ENCODE data around the gene MMEL1. TPM values are rescaled to one million over a fixed set of nuclear protein-coding genes. Genes with fewer than 3 reads are reported as not detected.

Gene MMEL1
- total and polyA plus RNA-seq, 2 experiments from 2014 or later = 0.57 to 0.90 TPM

- ATAC-seq (peak; percentile 31), DNase-seq (ENCODE audit: low spot score) (peak; percentile 32)
- H3K4me3 ChIP-seq = peak overlapping the region; percentile 57
- peak overlapping the region; percentile 75 for H3K4me2 ChIP-seq
- H3K27me3 ChIP-seq (ENCODE audit: insufficient read depth) = peaks cover 47% of the 10 kb centered on the region
- no peak overlapping the region for H3K27ac ChIP-seq (ENCODE audit: low read depth)
- H3F3A ChIP-seq (replicated peaks; ENCODE audit: low read depth) = peaks cover 10% of the 10 kb centered on the region; the same call in 1 of the 2 replicates
- Mint-ChIP-seq H3K4me1 (peaks cover 15% of the 10 kb centered on the region), H3K4me3 (peak overlapping the region; percentile 49; the same call in 2 of the 3 replicates), H3K27ac (no peak overlapping the region), H3K36me3 (ENCODE audit: low read depth) (no peaks in the 10 kb centered on the region), H3K9me3 (peaks cover 7% of the 10 kb centered on the region), H3K27me3 (ENCODE audit: insufficient read depth, low read depth, poor library complexity) (peaks cover 55% of the 10 kb centered on the region)
- peak overlapping the region; percentile 85 for H2AFZ ChIP-seq
- TF ChIP-seq REST (IDR thresholded peaks at IDR 0.05; ENCODE audit: unreplicated experiment) = no peak
- no peak for TF ChIP-seq ZNF331 (CRISPR knock-in tag; IDR thresholded peaks at IDR 0.05; ENCODE audit: low read depth)
- TF ChIP-seq ZNF462 (CRISPR knock-in tag; IDR thresholded peaks at IDR 0.05) = no peak
- TF ChIP-seq POLR2AphosphoS5 (IDR thresholded peaks at IDR 0.05; ENCODE audit: low read depth) = no peak
- no peak for TF ChIP-seq JUNB (IDR thresholded peaks at IDR 0.05; ENCODE audit: unreplicated experiment)
- H3K9me2 ChIP-seq (ENCODE audit: insufficient read depth) = no peaks in the 10 kb centered on the region
- H3K4me1 ChIP-seq (ENCODE audit: insufficient read depth) = peaks cover 11% of the 10 kb centered on the region
- no peaks in the 10 kb centered on the region for H3K36me3 ChIP-seq (ENCODE audit: insufficient read depth)
- H3K79me2 ChIP-seq (replicated peaks; ENCODE audit: insufficient read depth) = no peaks in the 10 kb centered on the region
- H4K20me1 ChIP-seq (replicated peaks; ENCODE audit: insufficient read depth) = no peaks in the 10 kb centered on the region
Measured at GRCh38 chr1:2628191-2628932, 4.5 kb downstream of the MMEL1 start.

Data from GM23338 (cell line).